Upper lobe of left lung (tissue), 4 donors: ENCODE measurements around the gene RTEL1.
A peak's percentile ranks its signal among the peaks of the same experiment; 100 is the strongest.

Experiments
- CTCF ChIP-seq, 6 experiments: fragments of 450-650 bp in 4 of 6; fragments of 200-600 bp in 2 of 6; sonication (generic) in 2 of 6; IDR thresholded peaks; one replicate each; pipeline ENCODE4 v1.5.1; 2016 to 2019; ENCODE audit warnings: antibody characterized with exemption in 6 of 6
- POLR2A ChIP-seq, 4 donors: fragments of 450-650 bp; IDR thresholded peaks; one replicate each; pipeline ENCODE4 v1.5.1; 2016 to 2017; ENCODE audit warnings: antibody characterized with exemption in 4 of 4, mild to moderate bottlenecking in 2 of 4
- POLR2AphosphoS5 ChIP-seq, 2 donors: sonication (generic); formaldehyde crosslinking; IDR thresholded peaks; one replicate each; pipeline ENCODE4 v1.5.1; 2017; ENCODE audit warnings: antibody characterized with exemption in 2 of 2

- no peak for TF ChIP-seq CTCF (IDR thresholded peaks at IDR 0.05)
- peak in 3 of 4 donors; percentile 50 to 72 (median 69) for TF ChIP-seq POLR2A (IDR thresholded peaks at IDR 0.05)
- TF ChIP-seq POLR2AphosphoS5 (IDR thresholded peaks at IDR 0.05) = peak; percentile 11 to 36
Observed at GRCh38 chr20:63626424-63627128, 31.5 kb upstream of the RTEL1 start, which contains the start of gene GMEB2.
